Measurements from ENCODE around the gene SERGEF.

Gene SERGEF

DNA sequence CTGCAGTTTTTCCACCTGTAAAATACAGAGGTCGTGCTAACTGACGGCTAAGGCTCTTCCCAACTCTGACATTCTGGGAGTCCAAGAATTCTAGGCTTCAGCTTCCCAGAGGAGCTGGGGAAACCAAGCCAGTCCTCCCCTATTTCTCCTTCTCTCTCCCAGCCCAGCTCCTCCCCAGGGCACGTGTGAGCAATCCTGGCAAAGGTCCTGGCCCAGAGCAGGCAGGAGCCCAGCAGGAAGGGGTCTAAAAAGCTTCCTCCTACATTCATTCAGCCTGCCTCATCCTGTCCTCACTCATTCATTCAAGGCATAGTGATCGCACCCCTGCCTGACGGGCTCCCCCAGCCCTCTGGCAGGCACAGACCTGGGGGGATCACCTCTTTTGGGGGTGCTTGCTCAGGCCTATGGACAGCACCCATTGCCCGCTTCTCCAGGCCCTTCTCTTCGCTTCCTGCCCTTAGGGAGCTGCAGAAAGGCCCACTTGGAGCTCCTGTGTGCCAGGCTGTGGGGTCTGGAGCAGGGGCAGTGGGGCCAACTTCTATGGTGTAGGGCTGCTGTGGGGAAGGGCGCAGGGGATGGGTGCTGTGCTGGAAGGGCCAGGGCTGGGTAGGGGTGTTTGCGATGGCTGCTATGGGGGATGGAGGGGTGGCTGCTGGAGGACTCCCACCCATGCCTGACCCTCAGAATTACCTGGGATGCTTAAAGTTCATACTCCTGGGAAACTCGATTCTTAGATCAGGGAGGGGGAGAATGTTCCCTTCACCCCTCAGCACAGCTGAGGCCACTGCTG is 268.5 kb downstream of the SERGEF start:
- DNase-seq = peak; percentile 66

DNA sequence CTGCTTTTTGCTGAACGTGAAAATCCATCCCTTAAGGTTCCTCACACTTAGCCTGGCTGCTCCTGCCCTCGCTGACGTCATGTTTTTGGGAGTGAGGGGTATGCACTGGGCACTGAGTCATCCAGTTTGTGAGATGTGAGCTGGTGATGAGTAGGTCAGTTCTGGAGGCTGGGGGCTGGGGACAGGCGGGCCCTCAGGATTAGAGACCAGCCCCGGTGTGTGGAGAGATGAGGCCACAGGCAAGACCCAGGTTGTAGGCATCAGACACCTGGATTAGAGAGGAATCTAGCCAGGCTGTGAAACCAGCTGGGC is 269.1 kb downstream of the SERGEF start:
- peak; percentile 58 for DNase-seq

DNA sequence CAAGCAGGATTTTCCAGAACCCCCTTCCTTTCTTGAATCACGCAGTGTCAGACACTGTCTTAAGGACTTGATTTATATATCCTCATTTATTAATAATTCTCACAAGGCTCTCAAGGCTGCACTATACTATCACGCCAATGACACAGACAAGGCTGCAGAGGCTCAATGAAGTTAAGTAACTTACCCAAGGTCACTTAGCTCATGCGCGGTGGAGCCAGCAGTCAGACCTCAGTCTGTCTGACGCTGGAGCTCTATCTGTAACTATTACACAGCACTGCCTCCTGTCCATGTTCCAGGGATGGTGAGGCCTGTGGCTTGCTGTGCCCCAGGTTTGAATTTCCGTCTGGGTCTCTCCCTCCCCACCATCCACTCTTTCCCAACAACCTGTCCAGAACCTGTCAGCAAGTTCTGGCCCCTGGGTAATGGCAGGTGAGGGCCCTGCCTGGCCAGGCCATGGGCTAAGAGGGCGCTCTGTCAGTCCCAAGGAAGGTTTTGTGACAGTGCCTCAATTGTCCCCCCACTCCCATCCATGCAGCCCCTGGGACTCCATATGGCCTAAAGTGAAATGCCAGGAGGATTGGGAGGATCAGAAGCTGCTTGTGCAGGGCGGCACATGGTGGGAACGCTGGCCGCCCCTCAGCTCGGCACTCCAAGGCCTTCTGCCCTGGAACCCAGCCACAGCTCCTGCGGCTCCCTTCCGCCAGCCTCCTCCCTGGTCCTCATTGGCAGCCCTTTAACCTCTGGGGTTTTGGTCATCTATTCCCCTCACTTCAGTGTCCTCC is 269.6 kb downstream of the SERGEF start:
- no peak for DNase-seq

DNA sequence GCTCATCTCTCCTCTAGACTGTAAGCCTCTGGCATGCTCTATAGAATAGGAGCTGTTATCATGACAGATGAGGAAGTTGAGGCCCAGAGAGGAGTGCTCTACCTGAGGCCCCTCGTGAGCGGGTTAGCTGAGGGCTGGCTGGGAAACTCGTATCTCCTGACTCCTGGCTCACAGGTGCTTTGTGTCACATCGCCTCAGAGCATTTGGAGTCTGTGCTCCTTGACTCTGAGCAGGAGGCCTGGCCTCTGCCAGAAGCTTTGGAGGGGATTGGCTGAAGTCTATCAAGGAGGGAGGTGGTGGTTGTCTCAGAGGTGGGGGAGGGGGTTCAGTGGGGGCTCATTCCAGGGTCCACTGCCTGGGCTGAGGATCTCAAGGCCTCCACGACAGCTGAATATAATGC is 270.8 kb downstream of the SERGEF start:
- no peak for DNase-seq

DNA sequence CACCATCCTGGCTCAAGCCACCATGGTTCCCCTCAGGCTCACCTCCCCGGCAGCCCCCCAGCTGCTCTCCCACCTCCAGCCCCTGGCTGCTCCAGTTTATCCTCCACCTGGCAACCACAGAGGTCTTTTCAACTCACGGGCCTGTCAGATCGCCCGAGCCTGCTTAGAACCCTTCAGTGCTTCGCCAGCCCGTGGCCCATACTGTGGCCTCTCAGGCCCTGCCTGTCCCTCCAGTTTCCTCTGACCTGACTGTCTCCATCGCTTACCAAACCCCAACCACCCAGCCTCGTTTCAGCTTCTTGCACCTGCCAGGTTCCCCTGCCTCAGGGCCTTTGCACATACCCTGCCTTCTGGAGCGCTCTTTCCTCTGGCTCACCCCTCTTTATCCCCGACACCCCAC is 271.4 kb downstream of the SERGEF start:
- no peak for DNase-seq

DNA sequence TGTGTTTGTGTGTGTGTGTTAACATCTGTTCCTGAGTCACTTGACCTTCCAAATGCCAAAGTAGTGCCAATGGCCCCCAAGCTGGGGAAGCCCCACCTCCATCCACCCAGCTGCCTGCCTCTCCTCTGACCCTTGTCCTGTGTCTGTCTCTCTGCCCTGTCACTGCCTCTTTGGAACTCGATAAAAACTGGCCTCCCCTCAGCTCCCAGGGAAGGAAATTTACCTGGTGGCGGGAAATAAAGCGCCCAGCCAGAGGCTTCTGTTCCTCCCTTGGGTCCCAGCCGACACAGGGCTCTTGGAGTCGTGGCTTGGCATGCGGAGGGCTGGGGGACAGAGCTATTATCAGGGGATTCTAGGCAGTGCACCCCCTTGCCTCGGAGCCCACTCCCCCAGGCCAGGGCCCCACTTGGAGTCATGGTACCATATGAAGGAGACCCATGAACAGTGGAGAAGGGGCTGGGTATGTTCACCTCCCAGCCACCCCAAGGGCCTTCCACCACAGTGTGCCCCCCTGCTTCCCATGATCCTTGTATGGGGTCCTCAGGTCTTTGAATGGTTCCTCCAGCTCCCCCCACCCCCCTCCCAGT is 272.1 kb downstream of the SERGEF start:
- DNase-seq = no peak

DNA sequence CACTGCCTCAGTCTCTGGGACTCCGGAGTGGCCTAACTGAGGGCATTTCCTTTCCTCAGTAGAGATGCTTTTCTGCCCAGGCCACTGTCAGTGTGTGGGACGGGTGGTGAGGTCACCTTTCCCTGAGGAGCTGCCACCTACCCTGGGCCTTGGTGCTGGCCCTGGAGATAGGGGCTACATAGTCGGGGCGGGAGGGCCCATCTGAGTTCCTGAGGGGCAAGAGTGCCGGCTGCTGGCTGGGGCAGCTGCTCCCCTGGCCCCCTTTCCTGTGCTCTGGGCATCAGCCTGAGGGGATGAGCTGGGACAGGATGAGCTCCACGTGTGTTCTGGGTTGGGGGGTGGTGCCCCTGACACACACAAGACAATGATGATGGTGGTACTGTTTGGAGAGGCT is 272.9 kb downstream of the SERGEF start:
- no peak for DNase-seq

DNA sequence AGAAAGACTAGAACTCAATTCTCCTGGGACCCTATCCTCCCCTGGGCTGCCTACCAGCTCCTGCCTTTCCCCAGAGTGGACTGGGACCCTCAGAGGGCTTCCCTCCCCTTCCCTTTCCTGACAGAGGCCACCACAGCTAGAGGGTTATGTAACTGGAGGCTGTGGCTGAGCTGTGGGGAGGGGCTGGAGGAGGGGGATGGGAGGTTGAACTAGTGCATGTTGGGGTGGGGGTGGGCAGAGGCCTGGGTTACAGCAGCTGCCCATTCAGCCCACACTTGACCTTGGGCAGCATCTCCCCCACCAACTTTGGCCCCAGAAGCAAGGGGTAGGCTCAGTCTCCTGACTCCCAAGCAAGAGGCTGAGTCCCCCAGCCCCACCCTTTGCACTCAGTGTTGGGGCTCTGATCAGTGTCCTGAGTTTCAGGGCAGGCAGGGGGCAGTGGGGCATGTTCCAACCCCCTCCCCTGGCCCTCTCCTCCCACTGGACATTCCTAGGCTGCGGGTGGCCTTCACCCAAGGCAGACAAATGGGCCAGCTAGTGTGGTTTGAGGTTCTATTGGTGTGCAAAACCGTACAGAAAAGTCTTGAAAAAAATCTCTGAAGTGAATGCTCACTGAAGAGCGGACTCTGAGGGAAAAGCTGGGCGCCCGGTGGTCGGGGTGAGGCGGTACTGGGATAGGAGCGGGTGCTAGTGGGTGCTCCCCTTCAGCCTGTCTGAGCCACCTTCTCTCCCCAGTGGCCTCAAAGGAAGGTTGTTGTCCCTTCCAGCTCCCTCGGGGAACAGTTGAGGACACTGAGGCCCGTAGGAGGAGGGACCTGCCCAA is 274.5 kb downstream of the SERGEF start:
- no peak for DNase-seq
